Coronary artery (tissue), 2 donors: ENCODE data around the gene KRTAP11-1.

Experiments used
- DNase-seq: peaks from one replicate; pipeline ENCODE4 v3.0.0-alpha.2; 2017; ENCODE audit warnings: low spot score
- H3K27ac ChIP-seq, 2 donors: fragments of 200-600 bp; sonication (generic); one replicate each; pipeline ENCODE4 v1.5.1; 2016 to 2019
- H3K4me3 ChIP-seq: fragments of 200-600 bp; sonication (generic); 2 replicates; pipeline ENCODE4 v1.5.1; 2016; ENCODE audit warnings: mild to moderate bottlenecking, moderate library complexity
- CTCF ChIP-seq: fragments of 200-600 bp; sonication (generic); IDR thresholded peaks from one replicate; pipeline ENCODE4 v1.5.1; 2019; ENCODE audit warnings: antibody characterized with exemption

Gene KRTAP11-1

GRCh38 chr21:30874526-30874925 lies 6.9 kb downstream of the KRTAP11-1 start:
- no peak overlapping the region for H3K4me3 ChIP-seq
- DNase-seq, result no peak
- no peak for TF ChIP-seq CTCF
- H3K27ac ChIP-seq, result no peak overlapping the region

- no peak for TF ChIP-seq CTCF
- H3K27ac ChIP-seq, result no peak overlapping the region
- no peak for DNase-seq
- H3K4me3 ChIP-seq, result no peak overlapping the region
Observed at GRCh38 chr21:30847627-30848500, 33.5 kb downstream of the KRTAP11-1 start.

GRCh38 chr21:30842990-30843389 lies 38.4 kb downstream of the KRTAP11-1 start:
- Histone ChIP-seq H3K4me3 (no peak overlapping the region), H3K27ac (no peak overlapping the region)
- TF ChIP-seq CTCF, result no peak
- no peak for DNase-seq

- Histone ChIP-seq H3K27ac (no peak overlapping the region), H3K4me3 (no peak overlapping the region)
- DNase-seq, result no peak
- no peak for TF ChIP-seq CTCF
Observed at GRCh38 chr21:30839304-30839703, 42.1 kb downstream of the KRTAP11-1 start.

- Histone ChIP-seq H3K27ac (no peak overlapping the region), H3K4me3 (no peak overlapping the region)
- no peak for TF ChIP-seq CTCF
- no peak for DNase-seq
Observed at GRCh38 chr21:30838536-30838935, 42.8 kb downstream of the KRTAP11-1 start.

GRCh38 chr21:30831194-30831765 lies 50.1 kb downstream of the KRTAP11-1 start:
- DNase-seq, result no peak
- TF ChIP-seq CTCF, result no peak
- Histone ChIP-seq H3K4me3 (no peak overlapping the region), H3K27ac (no peak overlapping the region)
